ENCODE measurements around the gene LGALS7B. TPM values are rescaled to one million over a fixed set of nuclear protein-coding genes. Genes with fewer than 3 reads are reported as not detected.
A peak's percentile ranks its signal among the peaks of the same experiment; 100 is the strongest.
"Not testable (repeated sequence)": the region's sequence is repeated elsewhere in the genome, so short reads cannot be mapped to it uniquely, and the experiment has no call there.

The LGALS7B gene
- total RNA-seq, 1 experiment from 2014 or later = 2.4 TPM

- H3K9me2 ChIP-seq (ENCODE audit: insufficient read depth); H3K4me3 ChIP-seq (replicated peaks in 1 of 2; ENCODE audit: low read depth in 1 of 2, low read length in 2 of 2); POLR2A ChIA-PET; H3K9me3 ChIP-seq (ENCODE audit: control insufficient read depth in 1 of 2, insufficient read depth in 1 of 2, low read depth in 1 of 2, low read length in 2 of 2); H3K36me3 ChIP-seq (ENCODE audit: control insufficient read depth in 1 of 2, insufficient read depth in 2 of 2, low read length in 2 of 2); H3K9ac ChIP-seq (ENCODE audit: low read length); DNase-seq (ENCODE audit: low read depth, low spot score); CTCF ChIA-PET; H3K4me1 ChIP-seq (ENCODE audit: control insufficient read depth in 1 of 2, insufficient read depth in 2 of 2, low read length in 2 of 2); BruUV-seq (replicated peaks); H3K79me2 ChIP-seq (ENCODE audit: insufficient read depth, low read length); H3K27ac ChIP-seq (ENCODE audit: low read depth, low read length); H2AFZ ChIP-seq (ENCODE audit: low read depth, low read length, poor library complexity, severe bottlenecking); H3K27me3 ChIP-seq (ENCODE audit: insufficient read depth, low read length); H4K20me1 ChIP-seq (ENCODE audit: insufficient read depth); H3K4me2 ChIP-seq (ENCODE audit: low read length); intact Hi-C loops (cut with micrococcal nuclease); RAD21 ChIA-PET (ENCODE audit: low non-redundant PET in 1 of 2, low total read pairs in 2 of 2, uncharacterized antibody in 2 of 2, unreplicated experiment in 2 of 2): not testable (repeated sequence)
- ATAC-seq = peak; percentile 72
Observed at GRCh38 chr19:38771569-38771968, 17.4 kb upstream of the LGALS7B start.

GRCh38 chr19:38773469-38774177, 15.4 kb upstream of the LGALS7B start, which contains the start of gene LGALS7:
Gene LGALS7, minus strand, starts transcription at chr19:38773517. Its CDS starts 25 bp downstream, at chr19:38773492.
- Histone ChIP-seq H3K79me2 (ENCODE audit: insufficient read depth, low read length) (no peaks in the 10 kb centered on the region), H3K9me2 (ENCODE audit: insufficient read depth) (no peaks in the 10 kb centered on the region), H3K4me2 (ENCODE audit: low read length) (no peak within 1 kb of the TSS), H3K4me3 (replicated peaks in 1 of 2; ENCODE audit: low read depth in 1 of 2, low read length in 2 of 2) (no peak within 1 kb of the TSS), H3K27ac (ENCODE audit: low read depth, low read length) (no peak within 1 kb of the TSS), H2AFZ (ENCODE audit: low read depth, low read length, poor library complexity, severe bottlenecking) (no peak within 1 kb of the TSS), H3K27me3 (ENCODE audit: insufficient read depth, low read length) (no peaks in the 10 kb centered on the region), H3K9ac (ENCODE audit: low read length) (no peak within 1 kb of the TSS), H4K20me1 (ENCODE audit: insufficient read depth) (no peaks in the 10 kb centered on the region), H3K9me3 (ENCODE audit: control insufficient read depth in 1 of 2, insufficient read depth in 1 of 2, low read depth in 1 of 2, low read length in 2 of 2) (no peaks in the 10 kb centered on the region), H3K4me1 (ENCODE audit: control insufficient read depth in 1 of 2, insufficient read depth in 2 of 2, low read length in 2 of 2) (peaks cover 0 to 6% of the 10 kb centered on the region in 2 experiments; a peak in 1 of 4 replicates), H3K36me3 (ENCODE audit: control insufficient read depth in 1 of 2, insufficient read depth in 2 of 2, low read length in 2 of 2) (no peaks in the 10 kb centered on the region)
- BruUV-seq (replicated peaks) = no TSS peak
- ChIA-PET POLR2A (no interaction called here), CTCF (no interaction called here), RAD21 (ENCODE audit: low non-redundant PET in 1 of 2, low total read pairs in 2 of 2, uncharacterized antibody in 2 of 2, unreplicated experiment in 2 of 2) (no interaction called here)
- intact Hi-C loops (cut with micrococcal nuclease) = no loop called here
- TF ChIP-seq, protein P1, sequence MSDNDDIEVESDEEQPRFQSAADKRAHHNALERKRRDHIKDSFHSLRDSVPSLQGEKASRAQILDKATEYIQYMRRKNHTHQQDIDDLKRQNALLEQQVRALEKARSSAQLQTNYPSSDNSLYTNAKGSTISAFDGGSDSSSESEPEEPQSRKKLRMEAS (IDR thresholded peaks at IDR 0.05) = no peak
- TF ChIP-seq CEBPB (IDR thresholded peaks at IDR 0.05; ENCODE audit: low read depth) = no peak
- TF ChIP-seq SRF (IDR thresholded peaks at IDR 0.05; ENCODE audit: low read depth) = no peak
- no peak for TF ChIP-seq POLR2AphosphoS5 (IDR thresholded peaks at IDR 0.05; ENCODE audit: low read depth, low read length)
- TF ChIP-seq ZBTB33 (IDR thresholded peaks at IDR 0.05; ENCODE audit: extremely low read depth, insufficient replicate concordance, low read length) = no peak
- no peak for TF ChIP-seq EZH2phosphoT487 (IDR thresholded peaks at IDR 0.05; ENCODE audit: borderline replicate concordance)
- no peak for TF ChIP-seq ZFX (IDR thresholded peaks at IDR 0.05)
- no peak for TF ChIP-seq POLR2A (IDR thresholded peaks at IDR 0.05; ENCODE audit: borderline replicate concordance, extremely low read depth, insufficient read depth, insufficient read length)
- no peak for TF ChIP-seq ATF3 (IDR thresholded peaks at IDR 0.05)
- TF ChIP-seq ZNF274 (IDR thresholded peaks at IDR 0.05; ENCODE audit: low read depth, low read length) = no peak
- no peak for TF ChIP-seq SIN3A (IDR thresholded peaks at IDR 0.05; ENCODE audit: low read depth)
- TF ChIP-seq CBX3 (IDR thresholded peaks at IDR 0.05; ENCODE audit: low read depth) = no peak
- TF ChIP-seq EGR1 (IDR thresholded peaks at IDR 0.05; ENCODE audit: low read depth) = no peak
- TF ChIP-seq SP1 (IDR thresholded peaks at IDR 0.05; ENCODE audit: low read depth) = no peak
- no peak for DNase-seq (ENCODE audit: low read depth, low spot score)
- ATAC-seq = no peak
